GM12874 (cell line): ENCODE measurements around the gene NCDN.

Experiments used
- TF ChIP-seq, protein P1 (sequence below): IDR thresholded peaks from 2 replicates; pipeline ENCODE4 v1.5.1; 2011; ENCODE audit warnings: low read depth, mild to moderate bottlenecking, control low read depth, low read length, moderate library complexity; ENCODE audit not compliant: insufficient read depth

NCDN gene

DNA sequence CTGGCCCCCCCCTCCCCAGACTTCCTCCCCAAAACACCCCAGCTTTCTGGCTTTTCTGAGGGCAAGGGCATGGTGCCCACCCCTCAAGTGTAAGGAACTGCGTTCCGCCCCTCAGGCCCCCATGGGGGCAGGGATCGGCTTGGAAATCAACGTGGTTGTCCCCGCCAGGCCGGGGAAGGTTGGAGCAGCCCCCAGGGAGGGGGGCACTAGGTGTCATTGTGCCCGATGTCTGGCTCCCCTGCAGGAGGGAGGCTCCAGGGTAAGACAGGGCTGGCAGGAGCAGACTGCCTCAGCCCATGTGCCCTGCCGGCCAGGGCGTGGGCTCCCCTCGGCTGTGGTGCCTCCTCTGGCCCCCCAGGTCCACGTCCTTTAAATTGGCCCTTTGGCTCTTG, 8.1 kb downstream of the NCDN start:
- TF ChIP-seq, protein P1, sequence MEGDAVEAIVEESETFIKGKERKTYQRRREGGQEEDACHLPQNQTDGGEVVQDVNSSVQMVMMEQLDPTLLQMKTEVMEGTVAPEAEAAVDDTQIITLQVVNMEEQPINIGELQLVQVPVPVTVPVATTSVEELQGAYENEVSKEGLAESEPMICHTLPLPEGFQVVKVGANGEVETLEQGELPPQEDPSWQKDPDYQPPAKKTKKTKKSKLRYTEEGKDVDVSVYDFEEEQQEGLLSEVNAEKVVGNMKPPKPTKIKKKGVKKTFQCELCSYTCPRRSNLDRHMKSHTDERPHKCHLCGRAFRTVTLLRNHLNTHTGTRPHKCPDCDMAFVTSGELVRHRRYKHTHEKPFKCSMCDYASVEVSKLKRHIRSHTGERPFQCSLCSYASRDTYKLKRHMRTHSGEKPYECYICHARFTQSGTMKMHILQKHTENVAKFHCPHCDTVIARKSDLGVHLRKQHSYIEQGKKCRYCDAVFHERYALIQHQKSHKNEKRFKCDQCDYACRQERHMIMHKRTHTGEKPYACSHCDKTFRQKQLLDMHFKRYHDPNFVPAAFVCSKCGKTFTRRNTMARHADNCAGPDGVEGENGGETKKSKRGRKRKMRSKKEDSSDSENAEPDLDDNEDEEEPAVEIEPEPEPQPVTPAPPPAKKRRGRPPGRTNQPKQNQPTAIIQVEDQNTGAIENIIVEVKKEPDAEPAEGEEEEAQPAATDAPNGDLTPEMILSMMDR, result no peak

DNA sequence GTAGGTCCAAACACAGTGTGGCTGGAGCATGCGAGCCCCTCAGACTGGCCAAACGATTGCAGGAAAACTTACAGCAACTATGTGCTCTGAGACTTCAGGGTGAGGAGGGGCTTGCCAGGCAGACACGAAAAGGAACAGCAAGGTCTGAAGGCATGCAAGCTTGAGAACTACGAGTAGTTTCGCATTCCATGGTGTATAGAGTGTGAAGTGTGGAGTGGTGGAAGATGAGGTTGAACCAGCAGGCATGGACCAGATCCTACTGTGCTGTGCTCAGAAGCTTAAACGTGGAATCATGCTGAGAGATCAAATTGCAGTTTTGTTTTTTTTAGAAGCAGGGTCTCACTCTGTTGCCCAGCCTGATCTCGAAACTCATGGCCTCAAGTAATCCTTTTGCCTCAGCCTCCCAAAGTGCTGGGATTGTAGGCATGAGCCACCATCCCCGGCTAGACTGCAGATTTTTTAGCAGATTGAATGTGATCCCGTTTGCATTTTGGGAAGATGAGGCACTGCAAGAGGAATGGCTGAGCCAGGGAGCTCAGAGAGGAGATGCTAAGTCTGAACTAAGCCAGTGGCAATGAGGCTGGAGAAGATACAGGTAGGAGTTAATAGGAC, 10.5 kb downstream of the NCDN start:
- TF ChIP-seq, protein P1, result no peak

DNA sequence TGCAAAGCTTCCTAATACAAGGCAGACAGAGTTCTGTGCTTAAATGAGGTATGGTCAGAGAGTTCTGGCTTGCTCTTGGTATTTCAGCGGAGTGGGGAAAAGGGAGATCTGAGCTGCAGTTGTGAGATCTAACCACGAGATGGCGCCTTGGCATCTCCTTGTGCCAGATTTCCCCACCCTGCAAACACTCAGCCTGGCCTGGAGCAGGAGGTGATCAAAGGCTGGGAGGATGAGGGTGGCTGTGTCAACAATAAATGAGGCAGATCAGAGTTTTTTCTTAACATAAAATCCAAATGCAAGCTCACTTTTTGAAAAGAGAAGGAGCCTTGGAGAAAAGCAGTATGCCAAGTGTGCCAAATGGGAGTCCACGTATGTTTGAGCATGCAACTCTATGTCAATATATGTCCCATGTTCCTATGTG, 11.4 kb downstream of the NCDN start:
- TF ChIP-seq, protein P1, result peak; percentile 80

DNA sequence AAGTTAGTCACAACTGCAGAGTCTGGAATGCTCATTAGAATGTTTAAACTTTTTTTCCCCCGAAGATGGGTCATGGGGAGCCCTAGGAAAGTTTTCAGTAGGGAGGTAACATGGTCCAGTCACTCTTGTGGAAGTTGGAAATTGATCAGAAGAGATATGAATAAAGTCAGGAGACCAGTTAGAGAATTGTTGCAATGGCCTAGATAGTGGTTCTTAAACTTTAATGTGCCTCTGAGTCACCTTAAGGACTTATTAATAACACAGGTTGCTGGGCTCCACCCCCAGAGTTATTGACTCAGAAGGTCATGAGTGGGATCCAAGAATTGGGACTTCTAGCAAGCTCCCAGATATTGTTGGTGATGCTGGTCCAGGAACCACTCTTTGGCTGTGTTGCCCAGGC, 12.3 kb downstream of the NCDN start:
- TF ChIP-seq, protein P1, result no peak

DNA sequence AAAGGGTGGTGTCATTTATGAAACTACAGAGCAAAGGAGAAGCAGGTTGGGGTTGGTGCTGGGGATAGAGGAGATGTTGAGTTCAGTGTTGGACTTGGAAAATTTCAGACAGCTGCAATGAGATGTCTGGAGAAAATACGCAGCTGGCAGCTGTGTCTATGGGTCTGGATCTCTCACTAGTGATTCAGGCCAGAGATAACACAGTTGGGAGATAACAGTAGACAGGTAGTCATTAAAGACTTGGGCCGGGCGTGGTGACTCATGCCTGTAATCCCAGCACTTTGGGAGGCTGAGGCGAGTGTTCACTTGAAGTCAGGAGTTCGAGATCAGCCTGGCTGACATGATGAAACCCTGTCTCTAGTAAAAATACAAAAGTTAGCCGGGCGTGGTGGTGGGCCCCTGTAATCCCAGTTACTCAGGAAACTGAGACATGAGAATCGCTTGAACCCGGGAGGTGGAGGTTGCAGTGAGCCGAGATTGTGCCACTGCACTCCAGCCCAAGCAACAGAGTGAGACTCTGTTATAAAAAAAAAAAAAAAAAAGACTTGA, 13.1 kb downstream of the NCDN start:
- TF ChIP-seq, protein P1, result no peak

DNA sequence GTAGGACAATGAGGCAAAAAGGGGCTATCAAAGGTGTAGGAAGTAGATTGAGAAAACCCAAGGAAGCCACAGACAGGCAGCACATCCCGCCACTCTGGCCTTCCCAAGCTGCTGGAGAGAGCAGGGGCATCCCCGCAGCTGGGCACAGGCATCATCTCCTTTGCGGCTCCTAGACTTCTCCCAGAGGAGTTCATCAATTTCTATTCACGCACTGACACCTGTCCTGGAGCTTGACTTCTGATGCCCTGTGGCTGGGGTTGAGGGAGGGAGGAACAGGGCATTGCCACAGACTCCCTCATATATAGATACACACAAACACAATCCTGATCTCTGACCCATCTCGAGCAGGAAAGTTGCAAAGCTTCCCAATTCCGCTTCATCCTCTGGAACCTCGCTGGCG, 13.7 kb downstream of the NCDN start:
- TF ChIP-seq, protein P1, result no peak

DNA sequence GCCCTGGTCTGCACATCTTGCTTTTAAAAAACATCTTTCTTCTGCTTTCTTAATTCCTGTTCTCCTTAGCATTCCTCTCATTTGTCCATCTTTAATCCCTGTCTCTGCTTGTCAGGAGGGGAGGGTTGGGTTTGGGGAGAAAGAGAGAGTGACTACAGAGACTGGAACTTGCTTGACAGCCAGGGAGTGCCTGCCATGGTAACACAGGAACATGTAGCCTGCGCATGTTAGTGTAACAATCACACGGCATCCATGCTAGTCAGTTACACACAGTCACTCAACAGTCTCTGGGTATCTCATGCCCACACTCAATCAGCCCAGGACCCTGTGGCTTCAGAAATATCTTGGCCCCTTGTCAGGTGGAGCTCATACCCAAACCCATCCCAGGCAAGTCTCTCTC, 14.7 kb downstream of the NCDN start:
- TF ChIP-seq, protein P1, result no peak
